Liver (tissue), 9 donors: Measurements from ENCODE around the gene FAM186B. TPM values are rescaled to one million over a fixed set of nuclear protein-coding genes. Genes with fewer than 3 reads are reported as not detected.

ENCODE experiments used
- DNase-seq: peaks from one replicate; pipeline ENCODE4 v3.0.0-alpha.2; 2017; ENCODE audit warnings: low spot score
- H3K27ac ChIP-seq, 2 donors: one replicate each; pipeline ENCODE4 v1.7.0; 2013; ENCODE audit warnings: inconsistent platforms in 2 of 2, low read length in 2 of 2, control low read depth in 1 of 2, low read depth in 1 of 2, mild to moderate bottlenecking in 1 of 2
- H3K27me3 ChIP-seq, 4 donors: one replicate each; pipeline versions ENCODE4 v1.6.1 to v1.7.0; 2013; ENCODE audit warnings: low read length in 3 of 4, inconsistent platforms in 1 of 4, mild to moderate bottlenecking in 1 of 4, moderate library complexity in 1 of 4; ENCODE audit not compliant: control insufficient read depth in 4 of 4, insufficient read depth in 4 of 4
- H3K36me3 ChIP-seq, 4 donors: one replicate each; pipeline versions ENCODE4 v1.6.1 to v1.7.0; 2013; ENCODE audit warnings: low read length in 3 of 4, mild to moderate bottlenecking in 3 of 4, low read depth in 1 of 4, moderate library complexity in 1 of 4; ENCODE audit not compliant: control insufficient read depth in 4 of 4, insufficient read depth in 3 of 4
- H3K4me1 ChIP-seq, 4 donors: one replicate each; pipeline versions ENCODE4 v1.6.1 to v1.7.0; 2013; ENCODE audit warnings: low read length in 3 of 4, mild to moderate bottlenecking in 3 of 4, moderate library complexity in 1 of 4; ENCODE audit not compliant: control insufficient read depth in 4 of 4, insufficient read depth in 4 of 4
- H3K4me3 ChIP-seq, 3 donors: one replicate each; pipeline versions ENCODE4 v1.6.1 to v1.7.0; 2013; ENCODE audit warnings: low read length in 3 of 3, control low read depth in 1 of 3, low read depth in 1 of 3, mild to moderate bottlenecking in 1 of 3
- H3K9ac ChIP-seq, 2 donors: one replicate each; pipeline ENCODE4 v1.7.0; 2013; ENCODE audit warnings: low read length in 2 of 2, mild to moderate bottlenecking in 2 of 2, moderate library complexity in 2 of 2, control low read depth in 1 of 2, low read depth in 1 of 2
- H3K9me3 ChIP-seq, 4 donors: one replicate each; pipeline versions ENCODE4 v1.6.1 to v1.7.0; 2013; ENCODE audit warnings: low read length in 3 of 4; ENCODE audit not compliant: control insufficient read depth in 4 of 4
- ATF3 ChIP-seq: IDR thresholded peaks from 2 replicates; pipeline ENCODE4 v1.6.1; 2016; ENCODE audit warnings: antibody characterized with exemption
- EGR1 ChIP-seq, 2 donors: IDR thresholded peaks; 2 replicates each; pipeline ENCODE4 v1.6.1; 2016 to 2018; ENCODE audit warnings: antibody characterized with exemption in 2 of 2, low read depth in 2 of 2
- FOXA1 ChIP-seq: IDR thresholded peaks from 2 replicates; pipeline ENCODE4 v1.6.1; 2016; ENCODE audit warnings: antibody characterized with exemption
- FOXA2 ChIP-seq: IDR thresholded peaks from 2 replicates; pipeline ENCODE4 v1.6.1; 2016; ENCODE audit warnings: antibody characterized with exemption
- GABPA ChIP-seq, 2 donors: IDR thresholded peaks in 1 of 2; conservative IDR thresholded peaks in 1 of 2; 2 replicates each; pipeline ENCODE4 v1.6.1; 2016; ENCODE audit warnings: antibody characterized with exemption in 2 of 2, mild to moderate bottlenecking in 1 of 2, moderate library complexity in 1 of 2
- HNF4A ChIP-seq, 2 donors: conservative IDR thresholded peaks; 2 replicates each; pipeline ENCODE4 v1.6.1; 2016; ENCODE audit warnings: antibody characterized with exemption in 2 of 2, mild to moderate bottlenecking in 2 of 2
- HNF4G ChIP-seq: IDR thresholded peaks from 2 replicates; pipeline ENCODE4 v1.6.1; 2016; ENCODE audit warnings: antibody characterized with exemption
- JUND ChIP-seq, 2 donors: IDR thresholded peaks; 2 replicates each; pipeline ENCODE4 v1.6.1; 2016; ENCODE audit warnings: antibody characterized with exemption in 2 of 2
- NR2F2 ChIP-seq: IDR thresholded peaks from 2 replicates; pipeline ENCODE4 v1.6.1; 2016; ENCODE audit warnings: antibody characterized with exemption
- RAD21 ChIP-seq, 2 donors: IDR thresholded peaks; 2 replicates each; pipeline ENCODE4 v1.6.1; 2016; ENCODE audit warnings: antibody characterized with exemption in 2 of 2, mild to moderate bottlenecking in 2 of 2
- REST ChIP-seq: IDR thresholded peaks from 2 replicates; pipeline ENCODE4 v1.6.1; 2016; ENCODE audit warnings: antibody characterized with exemption, mild to moderate bottlenecking
- RXRA ChIP-seq, 2 donors: IDR thresholded peaks; 2 replicates each; pipeline ENCODE4 v1.6.1; 2017 to 2018; ENCODE audit warnings: antibody characterized with exemption in 2 of 2, mild to moderate bottlenecking in 1 of 2
- SP1 ChIP-seq: IDR thresholded peaks from 2 replicates; pipeline ENCODE4 v1.6.1; 2018; ENCODE audit warnings: antibody characterized with exemption, mild to moderate bottlenecking
- TAF1 ChIP-seq: conservative IDR thresholded peaks from 2 replicates; pipeline ENCODE4 v1.6.1; 2016; ENCODE audit warnings: antibody characterized with exemption, mild to moderate bottlenecking
- YY1 ChIP-seq: IDR thresholded peaks from 2 replicates; pipeline ENCODE4 v1.6.1; 2016; ENCODE audit warnings: antibody characterized with exemption, mild to moderate bottlenecking
- WGBS: extraction: QIAGEN DNeasy Blood & Tissue Kit; methylation state at CpG from one replicate; pipeline ENCODE4 v1.1.7; 2013; 5-methylcytosine and 5-hydroxymethylcytosine counted together
- polyA plus RNA-seq, 2 donors: library from polyadenylated mRNA; stranded (reverse) in 1 of 2; unstranded in 1 of 2; fragments of 200-250 nt in 1 of 2; fragments of >200 nt in 1 of 2; fragmentation: Nextera tagmentation in 1 of 2; extraction: Ambion mirVana in 1 of 2; gene quantifications; one replicate each; pipeline versions ENCODE4 v1.2.1 to v1.2.3, GENCODE V29; 2013 to 2015
- total RNA-seq, 2 donors: library from RNA; depleted of rRNA; stranded (reverse); fragments of >200 nt; gene quantifications; one replicate each; pipeline ENCODE4 v1.2.3, GENCODE V29; 2014
- TF ChIP-seq, protein P1 (sequence below): IDR thresholded peaks from 2 replicates; pipeline ENCODE4 v1.6.1; 2016; ENCODE audit warnings: antibody characterized with exemption
- TF ChIP-seq, protein P2 (sequence below): IDR thresholded peaks from 2 replicates; pipeline ENCODE4 v1.6.1; 2016; ENCODE audit warnings: antibody characterized with exemption
- TF ChIP-seq, protein P3 (sequence below): fragments of 150-350 bp; IDR thresholded peaks from 2 replicates; pipeline ENCODE4 v1.5.1; 2017; ENCODE audit warnings: improper control_type of control experiment, low read depth, low read length; ENCODE audit not compliant: missing input control
- donor health status: healthy.
- donor health status: healthy.
- donor health status: healthy.
- donor health status: healthy.
- donor health status: healthy.

FAM186B gene
- total and polyA plus RNA-seq, 4 donors, result 0.19 to 0.84 (median 0.42) TPM

DNA sequence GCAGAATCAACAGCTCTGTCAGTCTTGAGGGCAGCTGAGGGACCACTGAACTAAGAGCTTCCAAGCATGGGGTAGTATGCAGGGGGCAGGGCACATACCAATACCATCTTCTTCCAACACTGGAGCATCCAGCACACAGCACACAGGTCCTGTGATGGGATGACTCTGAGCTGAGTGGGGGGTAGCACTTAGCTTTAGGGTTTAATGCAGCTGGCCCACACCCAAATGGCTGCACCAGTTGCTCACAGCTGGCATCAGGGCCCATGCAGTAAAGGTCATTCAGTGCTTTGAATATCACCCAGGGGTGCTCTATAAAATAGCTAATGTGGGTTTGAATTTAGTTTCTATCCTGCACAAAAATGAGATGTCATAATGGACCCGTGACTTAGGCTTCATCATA lies 1.7 kb downstream of the FAM186B start:
- Histone ChIP-seq H3K27ac (no peak overlapping the region), H3K9me3 (no peaks in the 10 kb centered on the region), H3K4me1 (no peaks in the 10 kb centered on the region), H3K36me3 (peaks cover 0 to 5% (median 0%) of the 10 kb centered on the region in 4 donors), H3K27me3 (no peaks in the 10 kb centered on the region), H3K9ac (no peak overlapping the region), H3K4me3 (no peak overlapping the region)
- DNase-seq, result no peak
- TF ChIP-seq NR2F2 (no peak), EGR1 (IDR thresholded peaks at IDR 0.05; ENCODE audit: low read depth in 2 of 2) (no peak), FOXA1 (no peak), JUND (IDR thresholded peaks at IDR 0.05) (no peak), FOXA2 (no peak), YY1 (no peak), HNF4G (no peak), HNF4A (conservative IDR thresholded peaks at IDR 0.05) (no peak), RAD21 (IDR thresholded peaks at IDR 0.05) (no peak), TAF1 (no peak), GABPA (IDR thresholded peaks at IDR 0.05 in 1 of 2, conservative IDR thresholded peaks at IDR 0.05 in 1 of 2) (no peak), SP1 (no peak), RXRA (IDR thresholded peaks at IDR 0.05) (no peak), REST (no peak), ATF3 (no peak)
- TF ChIP-seq, protein P1, sequence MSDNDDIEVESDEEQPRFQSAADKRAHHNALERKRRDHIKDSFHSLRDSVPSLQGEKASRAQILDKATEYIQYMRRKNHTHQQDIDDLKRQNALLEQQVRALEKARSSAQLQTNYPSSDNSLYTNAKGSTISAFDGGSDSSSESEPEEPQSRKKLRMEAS, result no peak
- TF ChIP-seq, protein P2, sequence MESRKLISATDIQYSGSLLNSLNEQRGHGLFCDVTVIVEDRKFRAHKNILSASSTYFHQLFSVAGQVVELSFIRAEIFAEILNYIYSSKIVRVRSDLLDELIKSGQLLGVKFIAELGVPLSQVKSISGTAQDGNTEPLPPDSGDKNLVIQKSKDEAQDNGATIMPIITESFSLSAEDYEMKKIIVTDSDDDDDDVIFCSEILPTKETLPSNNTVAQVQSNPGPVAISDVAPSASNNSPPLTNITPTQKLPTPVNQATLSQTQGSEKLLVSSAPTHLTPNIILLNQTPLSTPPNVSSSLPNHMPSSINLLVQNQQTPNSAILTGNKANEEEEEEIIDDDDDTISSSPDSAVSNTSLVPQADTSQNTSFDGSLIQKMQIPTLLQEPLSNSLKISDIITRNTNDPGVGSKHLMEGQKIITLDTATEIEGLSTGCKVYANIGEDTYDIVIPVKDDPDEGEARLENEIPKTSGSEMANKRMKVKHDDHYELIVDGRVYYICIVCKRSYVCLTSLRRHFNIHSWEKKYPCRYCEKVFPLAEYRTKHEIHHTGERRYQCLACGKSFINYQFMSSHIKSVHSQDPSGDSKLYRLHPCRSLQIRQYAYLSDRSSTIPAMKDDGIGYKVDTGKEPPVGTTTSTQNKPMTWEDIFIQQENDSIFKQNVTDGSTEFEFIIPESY, result no peak
- TF ChIP-seq, protein P3, sequence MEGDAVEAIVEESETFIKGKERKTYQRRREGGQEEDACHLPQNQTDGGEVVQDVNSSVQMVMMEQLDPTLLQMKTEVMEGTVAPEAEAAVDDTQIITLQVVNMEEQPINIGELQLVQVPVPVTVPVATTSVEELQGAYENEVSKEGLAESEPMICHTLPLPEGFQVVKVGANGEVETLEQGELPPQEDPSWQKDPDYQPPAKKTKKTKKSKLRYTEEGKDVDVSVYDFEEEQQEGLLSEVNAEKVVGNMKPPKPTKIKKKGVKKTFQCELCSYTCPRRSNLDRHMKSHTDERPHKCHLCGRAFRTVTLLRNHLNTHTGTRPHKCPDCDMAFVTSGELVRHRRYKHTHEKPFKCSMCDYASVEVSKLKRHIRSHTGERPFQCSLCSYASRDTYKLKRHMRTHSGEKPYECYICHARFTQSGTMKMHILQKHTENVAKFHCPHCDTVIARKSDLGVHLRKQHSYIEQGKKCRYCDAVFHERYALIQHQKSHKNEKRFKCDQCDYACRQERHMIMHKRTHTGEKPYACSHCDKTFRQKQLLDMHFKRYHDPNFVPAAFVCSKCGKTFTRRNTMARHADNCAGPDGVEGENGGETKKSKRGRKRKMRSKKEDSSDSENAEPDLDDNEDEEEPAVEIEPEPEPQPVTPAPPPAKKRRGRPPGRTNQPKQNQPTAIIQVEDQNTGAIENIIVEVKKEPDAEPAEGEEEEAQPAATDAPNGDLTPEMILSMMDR, result no peak
- WGBS, result 97% methylated on average over 1 of the region's 1 CpG
